KMS-11 (cell line): Measurements from ENCODE around the gene C1QTNF1.
A peak's percentile ranks its signal among the peaks of the same experiment; 100 is the strongest.

Source experiments
- H2AFZ ChIP-seq: fragments of 200-600 bp; sonication (generic); 2 replicates; pipeline ENCODE4 v1.6.1; 2016; ENCODE audit warnings: antibody characterized with exemption, mixed run types, low read depth
- H3K27ac ChIP-seq: fragments of 200-600 bp; sonication (generic); 2 replicates; pipeline ENCODE4 v1.6.1; 2016; ENCODE audit warnings: mild to moderate bottlenecking, mixed run types
- H3K27me3 ChIP-seq: fragments of 200-600 bp; sonication (generic); 2 replicates; pipeline ENCODE4 v1.6.1; 2017; ENCODE audit warnings: mild to moderate bottlenecking, low read depth, mixed run types, moderate library complexity; ENCODE audit not compliant: insufficient read depth
- H3K36me3 ChIP-seq: fragments of 200-600 bp; sonication (generic); 2 replicates; pipeline ENCODE4 v1.6.1; 2017; ENCODE audit warnings: mild to moderate bottlenecking, mixed run types; ENCODE audit not compliant: insufficient read depth
- H3K4me1 ChIP-seq: fragments of 200-600 bp; sonication (generic); 2 replicates; pipeline ENCODE4 v1.6.1; 2016; ENCODE audit warnings: mild to moderate bottlenecking, low read depth, mixed run types; ENCODE audit not compliant: poor library complexity, severe bottlenecking
- H3K4me2 ChIP-seq: fragments of 200-600 bp; sonication (generic); 2 replicates; pipeline ENCODE4 v1.7.0; 2016; ENCODE audit warnings: mild to moderate bottlenecking, mixed run types
- H3K4me3 ChIP-seq: fragments of 200-600 bp; sonication (generic); IDR thresholded peaks from 2 replicates; pipeline ENCODE4 v1.6.1; 2017; ENCODE audit warnings: low read depth, low read length, mixed read lengths; ENCODE audit not compliant: insufficient read depth
- H3K79me2 ChIP-seq: fragments of 200-600 bp; sonication (generic); 2 replicates; pipeline ENCODE4 v1.6.1; 2016; ENCODE audit warnings: low read depth, mixed run types; ENCODE audit not compliant: insufficient read depth
- H3K9ac ChIP-seq: fragments of 200-600 bp; sonication (generic); 2 replicates; pipeline ENCODE4 v1.6.1; 2016; ENCODE audit warnings: mild to moderate bottlenecking, mixed run types
- H4K20me1 ChIP-seq: fragments of 200-600 bp; sonication (generic); 2 replicates; pipeline ENCODE4 v1.6.1; 2016; ENCODE audit warnings: mild to moderate bottlenecking, mixed run types; ENCODE audit not compliant: insufficient read depth
- TF ChIP-seq, protein P1 (sequence below): fragments of 200-600 bp; sonication (generic); conservative IDR thresholded peaks from 2 replicates; pipeline ENCODE4 v1.6.1; 2017; ENCODE audit warnings: low read depth, mild to moderate bottlenecking, antibody characterized with exemption, low read length, moderate library complexity, mixed read lengths

C1QTNF1 gene

DNA sequence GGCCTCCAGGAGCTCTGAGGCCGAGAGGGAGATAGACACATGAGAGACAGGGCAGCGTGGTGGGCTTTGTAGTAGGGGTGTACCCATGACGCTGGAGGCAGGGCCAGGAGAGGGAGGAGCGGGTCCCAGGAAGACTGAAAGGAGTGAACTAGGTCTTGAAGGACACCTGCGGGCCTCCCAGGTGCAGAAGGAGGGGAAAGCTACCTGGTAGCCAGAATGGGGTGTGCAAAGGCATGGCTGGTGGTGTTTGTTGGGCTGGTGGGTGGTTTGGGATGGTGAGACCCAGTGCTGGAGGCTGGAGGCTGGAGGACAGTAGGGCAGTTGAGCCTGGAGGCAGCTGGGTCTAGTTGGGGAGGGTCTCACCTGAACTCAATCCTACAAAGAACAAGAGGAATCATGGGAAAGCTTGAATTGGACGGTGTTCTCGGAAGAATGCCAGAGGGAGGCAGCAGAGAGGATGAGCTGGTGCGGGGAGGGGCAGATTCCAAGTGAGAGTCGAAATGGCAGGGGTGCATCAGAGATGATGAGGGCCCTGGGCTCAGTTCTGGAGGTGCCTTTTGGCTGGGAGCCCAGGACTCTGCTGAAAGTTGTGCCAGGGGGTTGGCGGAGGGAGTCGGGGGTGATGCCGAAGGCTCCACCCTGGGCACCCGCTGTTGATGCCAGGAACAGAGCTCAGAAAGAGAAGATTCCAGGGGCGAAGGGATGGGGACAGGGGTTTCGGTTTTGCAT, 21.2 kb downstream of the C1QTNF1 start:
- Histone ChIP-seq H3K36me3 (no peaks in the 10 kb centered on the region), H3K9ac (no peak overlapping the region), H3K27ac (no peak overlapping the region), H4K20me1 (no peaks in the 10 kb centered on the region), H3K4me1 (no peaks in the 10 kb centered on the region), H3K79me2 (no peaks in the 10 kb centered on the region), H3K27me3 (peaks cover 78% of the 10 kb centered on the region), H2AFZ (no peak overlapping the region), H3K4me2 (no peak overlapping the region), H3K4me3 (no peak overlapping the region)
- TF ChIP-seq, protein P1, sequence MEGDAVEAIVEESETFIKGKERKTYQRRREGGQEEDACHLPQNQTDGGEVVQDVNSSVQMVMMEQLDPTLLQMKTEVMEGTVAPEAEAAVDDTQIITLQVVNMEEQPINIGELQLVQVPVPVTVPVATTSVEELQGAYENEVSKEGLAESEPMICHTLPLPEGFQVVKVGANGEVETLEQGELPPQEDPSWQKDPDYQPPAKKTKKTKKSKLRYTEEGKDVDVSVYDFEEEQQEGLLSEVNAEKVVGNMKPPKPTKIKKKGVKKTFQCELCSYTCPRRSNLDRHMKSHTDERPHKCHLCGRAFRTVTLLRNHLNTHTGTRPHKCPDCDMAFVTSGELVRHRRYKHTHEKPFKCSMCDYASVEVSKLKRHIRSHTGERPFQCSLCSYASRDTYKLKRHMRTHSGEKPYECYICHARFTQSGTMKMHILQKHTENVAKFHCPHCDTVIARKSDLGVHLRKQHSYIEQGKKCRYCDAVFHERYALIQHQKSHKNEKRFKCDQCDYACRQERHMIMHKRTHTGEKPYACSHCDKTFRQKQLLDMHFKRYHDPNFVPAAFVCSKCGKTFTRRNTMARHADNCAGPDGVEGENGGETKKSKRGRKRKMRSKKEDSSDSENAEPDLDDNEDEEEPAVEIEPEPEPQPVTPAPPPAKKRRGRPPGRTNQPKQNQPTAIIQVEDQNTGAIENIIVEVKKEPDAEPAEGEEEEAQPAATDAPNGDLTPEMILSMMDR = no peak

DNA sequence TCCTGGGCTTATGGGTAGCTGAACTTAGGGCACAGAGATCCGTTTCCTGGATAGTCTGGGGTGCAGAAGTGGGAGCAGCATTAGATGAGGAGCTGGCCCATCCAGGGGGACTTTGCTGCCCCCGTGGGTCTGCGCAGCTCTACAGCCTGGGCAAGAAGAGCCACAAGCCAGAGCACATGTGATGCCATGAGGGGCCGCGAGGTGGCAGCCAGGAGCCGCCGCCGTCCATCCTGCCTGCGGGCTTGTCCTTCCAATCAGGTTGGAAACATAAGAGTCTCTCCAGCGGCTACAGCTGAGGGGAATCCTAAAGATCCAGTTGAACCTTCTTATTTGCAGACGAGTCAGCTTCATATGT, 21.9 kb downstream of the C1QTNF1 start:
- H2AFZ ChIP-seq = no peak overlapping the region
- no peak overlapping the region for H3K27ac ChIP-seq
- H3K36me3 ChIP-seq = no peaks in the 10 kb centered on the region
- no peak overlapping the region for H3K4me3 ChIP-seq
- no peak overlapping the region for H3K9ac ChIP-seq
- H3K79me2 ChIP-seq = no peaks in the 10 kb centered on the region
- TF ChIP-seq, protein P1 = peak; percentile 93
- H4K20me1 ChIP-seq = no peaks in the 10 kb centered on the region
- no peak overlapping the region for H3K4me2 ChIP-seq
- no peaks in the 10 kb centered on the region for H3K4me1 ChIP-seq
- H3K27me3 ChIP-seq = peaks cover 82% of the 10 kb centered on the region

DNA sequence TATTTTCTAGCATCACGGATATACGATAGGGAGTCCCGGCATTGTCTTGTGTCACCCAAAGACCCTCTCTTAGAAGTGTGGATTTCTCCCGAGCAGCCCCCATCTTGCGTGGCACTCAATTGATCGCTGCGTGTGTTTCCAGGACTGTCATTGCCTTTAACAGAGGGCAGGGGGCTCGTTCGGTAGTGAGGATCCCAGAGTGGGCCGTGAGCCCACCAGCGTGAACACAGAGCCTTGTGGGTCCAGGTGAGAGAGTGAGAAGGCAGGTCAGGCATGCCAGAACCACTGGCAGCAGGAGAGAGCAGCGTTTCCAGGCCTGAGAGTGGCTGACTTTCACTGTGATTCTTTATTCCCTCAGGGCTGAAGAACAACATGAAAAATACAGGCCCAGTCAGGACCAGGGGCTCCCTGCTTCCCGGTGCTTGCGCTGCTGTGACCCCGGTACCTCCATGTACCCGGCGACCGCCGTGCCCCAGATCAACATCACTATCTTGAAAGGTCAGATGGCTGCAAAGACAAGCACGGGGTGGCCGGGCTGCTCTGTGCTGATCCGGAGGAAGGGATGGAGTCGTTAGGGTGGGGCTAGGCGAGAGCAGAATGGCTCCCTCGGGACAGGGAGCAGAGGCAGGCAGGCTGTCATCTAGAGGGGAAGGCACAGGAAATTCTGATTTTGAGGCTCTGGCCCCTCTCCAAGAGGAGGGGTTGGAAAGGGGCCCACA, 22.4 kb downstream of the C1QTNF1 start:
- TF ChIP-seq, protein P1 = peak; percentile 43
- no peak overlapping the region for H3K9ac ChIP-seq
- no peak overlapping the region for H3K4me3 ChIP-seq
- peaks cover 88% of the 10 kb centered on the region for H3K27me3 ChIP-seq
- no peak overlapping the region for H3K4me2 ChIP-seq
- no peaks in the 10 kb centered on the region for H3K79me2 ChIP-seq
- no peak overlapping the region for H3K27ac ChIP-seq
- H2AFZ ChIP-seq = no peak overlapping the region
- no peaks in the 10 kb centered on the region for H4K20me1 ChIP-seq
- H3K36me3 ChIP-seq = no peaks in the 10 kb centered on the region
- H3K4me1 ChIP-seq = no peaks in the 10 kb centered on the region

DNA sequence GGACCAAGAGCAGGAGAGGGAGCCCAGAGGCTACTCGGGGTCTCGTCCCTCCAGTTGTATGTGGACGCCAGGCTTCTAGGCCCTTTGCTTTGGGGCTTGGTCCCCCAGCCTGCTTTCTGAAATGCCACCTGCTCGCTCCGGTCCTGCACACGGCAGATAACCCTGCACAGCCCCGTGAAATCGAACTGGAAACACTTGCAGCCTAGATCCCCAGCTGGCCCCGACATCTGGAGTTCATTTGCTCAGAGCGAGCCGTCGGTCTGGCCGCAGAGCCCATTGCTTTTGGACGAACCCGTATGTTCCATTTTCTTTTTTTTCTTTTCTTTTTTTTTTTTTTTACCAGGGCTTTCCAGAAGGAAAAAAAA, 22.9 kb downstream of the C1QTNF1 start:
- TF ChIP-seq, protein P1 = no peak
- H2AFZ ChIP-seq = no peak overlapping the region

More for the DNA sequence above, 22.9 kb downstream of the C1QTNF1 start:
- H3K36me3 ChIP-seq = no peaks in the 10 kb centered on the region
- no peak overlapping the region for H3K4me2 ChIP-seq
- H3K27me3 ChIP-seq = peaks cover 90% of the 10 kb centered on the region
- H3K27ac ChIP-seq = no peak overlapping the region
- H3K79me2 ChIP-seq = no peaks in the 10 kb centered on the region
- H3K9ac ChIP-seq = no peak overlapping the region
- H3K4me1 ChIP-seq = no peaks in the 10 kb centered on the region
- H3K4me3 ChIP-seq = no peak overlapping the region
- no peaks in the 10 kb centered on the region for H4K20me1 ChIP-seq
